HCT116 (cell line): ENCODE data around the gene PNLIPRP3. TPM values are rescaled to one million over a fixed set of nuclear protein-coding genes. Genes with fewer than 3 reads are reported as not detected.

Source experiments
- ATAC-seq: fragments of 200-7000 bp; cut with Tn5 transposase; 2 replicates; pipeline ENCODE4 v1.9.1; 2020; ENCODE audit warnings: mild to moderate bottlenecking, moderate library complexity
- BruUV-seq: library from RNA; stranded (reverse); fragments of 400-500 nt; replicated peaks from 2 replicates; lab custom pipeline; 2021; lab: Mats Ljungman, UMichigan
- CTCF ChIA-PET: fragments of 300-600 bp; sonication (Branson Sonifier 250); formaldehyde crosslinking; loops from one replicate; lab custom pipeline; 2021; ENCODE audit warnings: antibody characterized with exemption; lab: Charles Lee
- POLR2A ChIA-PET: fragments of 300-600, 350-600 bp; sonication (Branson Sonifier 250); formaldehyde crosslinking; loops from one replicate; lab custom pipeline; 2021; ENCODE audit warnings: antibody characterized with exemption; lab: Charles Lee
- RAD21 ChIA-PET, 2 experiments: fragments of 300-600 bp; sonication (Branson Sonifier 250); formaldehyde crosslinking; loops; one replicate each; lab custom pipeline; 2023; ENCODE audit warnings: low total read pairs in 2 of 2; ENCODE audit not compliant: uncharacterized antibody in 2 of 2, unreplicated experiment in 2 of 2, low non-redundant PET in 1 of 2; lab: Charles Lee
- DNase-seq: peaks from one replicate; pipeline ENCODE4 v3.0.0-alpha.2; 2010; ENCODE audit warnings: low read depth, low spot score
- H2AFZ ChIP-seq: fragments of 200-600 bp; shearing (Covaris generic), sonication (generic); 2 replicates; pipeline ENCODE4 v1.6.1; 2017; ENCODE audit warnings: low read depth, mixed run types, mixed read lengths, antibody characterized with exemption, low read length; ENCODE audit not compliant: poor library complexity, severe bottlenecking
- H3K27ac ChIP-seq: 2 replicates; pipeline ENCODE4 v1.5.1; 2012; ENCODE audit warnings: low read depth, low read length
- H3K27me3 ChIP-seq: fragments of 200-600 bp; sonication (generic); 2 replicates; pipeline ENCODE4 v1.6.1; 2016; ENCODE audit warnings: mixed run types, low read length, mixed read lengths; ENCODE audit not compliant: insufficient read depth
- H3K36me3 ChIP-seq, 2 experiments: fragments of 200-500 bp in 1 of 2; fragments of 200-600 bp in 1 of 2; sonication (Bioruptor generic) in 1 of 2; sonication (generic) in 1 of 2; 2 replicates each; pipeline versions ENCODE4 v1.5.1 to v1.6.1; 2014 to 2016; ENCODE audit warnings: low read length in 2 of 2, inconsistent platforms in 1 of 2, mixed read lengths in 1 of 2, mixed run types in 1 of 2; ENCODE audit not compliant: insufficient read depth in 2 of 2, control insufficient read depth in 1 of 2
- H3K4me1 ChIP-seq, 2 experiments: fragments of 200-600 bp in 1 of 2; sonication (generic) in 1 of 2; 2 replicates each; pipeline versions ENCODE4 v1.5.1 to v1.6.1; 2012 to 2017; ENCODE audit warnings: low read length in 2 of 2, inconsistent platforms in 1 of 2, mild to moderate bottlenecking in 1 of 2, mixed read lengths in 1 of 2, mixed run types in 1 of 2, moderate library complexity in 1 of 2; ENCODE audit not compliant: insufficient read depth in 2 of 2, control insufficient read depth in 1 of 2
- H3K4me2 ChIP-seq: fragments of 200-600 bp; sonication (generic); 2 replicates; pipeline ENCODE4 v1.6.1; 2017; ENCODE audit warnings: mixed run types, low read length, mixed read lengths
- H3K4me3 ChIP-seq, 2 experiments: fragments of 200-600 bp in 1 of 2; sonication (generic) in 1 of 2; replicated peaks in 1 of 2; 2 replicates each; pipeline ENCODE4 v1.5.1; 2011 to 2016; ENCODE audit warnings: low read length in 2 of 2, control low read depth in 1 of 2, low read depth in 1 of 2, mild to moderate bottlenecking in 1 of 2, mixed read lengths in 1 of 2, mixed run types in 1 of 2
- H3K79me2 ChIP-seq: fragments of 200-600 bp; sonication (generic); 2 replicates; pipeline ENCODE4 v1.6.1; 2017; ENCODE audit warnings: mild to moderate bottlenecking, mixed run types, low read length, moderate library complexity, mixed read lengths; ENCODE audit not compliant: insufficient read depth
- H3K9ac ChIP-seq: fragments of 200-600 bp; sonication (generic); 2 replicates; pipeline ENCODE4 v1.6.1; 2016; ENCODE audit warnings: low read length, mixed read lengths
- H3K9me2 ChIP-seq: fragments of 200-600 bp; sonication (generic), shearing (Covaris generic); 2 replicates; pipeline ENCODE4 v1.6.1; 2017; ENCODE audit warnings: mixed run types, mild to moderate bottlenecking, moderate library complexity; ENCODE audit not compliant: insufficient read depth
- H3K9me3 ChIP-seq, 2 experiments: fragments of 200-500 bp in 1 of 2; fragments of 200-600 bp in 1 of 2; sonication (Bioruptor generic) in 1 of 2; sonication (generic) in 1 of 2; 2 replicates each; pipeline ENCODE4 v1.6.1; 2014 to 2017; ENCODE audit warnings: low read length in 2 of 2, mixed read lengths in 2 of 2, inconsistent platforms in 1 of 2, low read depth in 1 of 2, mild to moderate bottlenecking in 1 of 2, mixed run types in 1 of 2, moderate library complexity in 1 of 2; ENCODE audit not compliant: control insufficient read depth in 1 of 2, insufficient read depth in 1 of 2
- H4K20me1 ChIP-seq: fragments of 200-600 bp; sonication (generic), shearing (Covaris generic); 2 replicates; pipeline ENCODE4 v1.6.1; 2017; ENCODE audit warnings: mixed run types, mild to moderate bottlenecking, moderate library complexity; ENCODE audit not compliant: insufficient read depth
- CBX3 ChIP-seq: IDR thresholded peaks from 2 replicates; pipeline ENCODE4 v1.6.1; 2012; ENCODE audit warnings: low read depth
- CEBPB ChIP-seq: IDR thresholded peaks from 2 replicates; pipeline ENCODE4 v1.6.1; 2012; ENCODE audit warnings: low read depth
- EGR1 ChIP-seq: IDR thresholded peaks from 2 replicates; pipeline ENCODE4 v1.6.1; 2012; ENCODE audit warnings: low read depth
- EZH2 ChIP-seq: fragments of 200-600 bp; sonication (generic); IDR thresholded peaks from 2 replicates; pipeline ENCODE4 v1.6.1; 2017; ENCODE audit warnings: antibody characterized with exemption, mixed run types
- EZH2phosphoT487 ChIP-seq: fragments of 200-600 bp; IDR thresholded peaks from 2 replicates; pipeline ENCODE4 v1.6.1; 2018; ENCODE audit warnings: antibody characterized with exemption, borderline replicate concordance
- FOSL1 ChIP-seq: IDR thresholded peaks from 2 replicates; pipeline ENCODE4 v1.6.1; 2012; ENCODE audit warnings: low read depth
- POLR2AphosphoS5 ChIP-seq: IDR thresholded peaks from 2 replicates; pipeline ENCODE4 v1.6.1; 2011; ENCODE audit warnings: mild to moderate bottlenecking, low read depth, low read length, moderate library complexity
- RAD21 ChIP-seq: IDR thresholded peaks from 2 replicates; pipeline ENCODE4 v1.6.1; 2012; ENCODE audit warnings: low read depth, mild to moderate bottlenecking
- SIN3A ChIP-seq: IDR thresholded peaks from 2 replicates; pipeline ENCODE4 v1.6.1; 2012; ENCODE audit warnings: low read depth
- SP1 ChIP-seq: IDR thresholded peaks from 2 replicates; pipeline ENCODE4 v1.6.1; 2012; ENCODE audit warnings: low read depth
- SRF ChIP-seq: IDR thresholded peaks from 2 replicates; pipeline ENCODE4 v1.6.1; 2012; ENCODE audit warnings: low read depth
- YY1 ChIP-seq: IDR thresholded peaks from 2 replicates; pipeline ENCODE4 v1.6.1; 2011; ENCODE audit warnings: low read length, low read depth, moderate library complexity, mild to moderate bottlenecking; ENCODE audit not compliant: insufficient replicate concordance; ENCODE audit errors: extremely low read depth
- ZFX ChIP-seq: fragments of 450-650 bp; IDR thresholded peaks from 2 replicates; pipeline ENCODE4 v1.6.1; 2017
- intact Hi-C: fragments of 100-400 bp; cut with micrococcal nuclease; formaldehyde crosslinking; loops from 2 replicates; pipeline ENCODE4 v1.10.0; 2022
- total RNA-seq: library from RNA; stranded (reverse); gene quantifications from one replicate; pipeline ENCODE4 v1.2.1, GENCODE V29; 2021; ENCODE audit not compliant: unreplicated experiment
- TF ChIP-seq, protein P1 (sequence below): IDR thresholded peaks from 2 replicates; pipeline ENCODE4 v1.6.1; 2012
- TF ChIP-seq, protein P2 (sequence below), 3 experiments: fragments of 200-600 bp in 1 of 3; sonication (generic) in 1 of 3; IDR thresholded peaks in 2 of 3; conservative IDR thresholded peaks in 1 of 3; 2 replicates each; pipeline ENCODE4 v1.5.1; 2012 to 2017; ENCODE audit warnings: low read depth in 2 of 3, low read length in 2 of 3, antibody characterized with exemption in 1 of 3, borderline replicate concordance in 1 of 3, control low read depth in 1 of 3, mild to moderate bottlenecking in 1 of 3, mixed read lengths in 1 of 3, mixed run types in 1 of 3, moderate library complexity in 1 of 3; ENCODE audit not compliant: insufficient read depth in 1 of 3

The PNLIPRP3 gene
- total RNA-seq, 1 experiment from 2014 or later: not detected

DNA sequence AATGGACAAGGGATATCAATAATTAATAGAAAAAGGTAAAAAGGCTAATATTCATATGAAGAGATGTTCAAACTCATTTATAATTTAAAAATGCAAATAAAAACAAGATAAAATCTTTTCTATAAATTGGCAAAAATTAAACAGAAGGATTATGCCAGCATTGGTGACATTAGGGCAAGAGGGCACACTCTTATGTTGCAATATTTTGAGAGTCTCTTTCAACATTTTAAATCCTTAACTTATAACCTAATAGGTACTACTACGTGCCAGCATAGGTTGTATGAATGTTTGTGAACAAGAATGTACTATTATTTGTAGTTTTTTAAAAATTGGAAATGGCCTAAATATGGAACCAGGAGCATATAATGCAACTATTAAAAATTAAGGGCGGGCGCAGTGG is 24.8 kb upstream of the PNLIPRP3 start:
- Histone ChIP-seq H2AFZ (no peak overlapping the region), H3K4me2 (no peak overlapping the region), H3K4me1 (no peaks in the 10 kb centered on the region), H3K27me3 (peaks cover 57% of the 10 kb centered on the region), H3K4me3 (no peak overlapping the region), H3K9me2 (no peaks in the 10 kb centered on the region), H3K27ac (no peak overlapping the region), H3K36me3 (no peaks in the 10 kb centered on the region), H4K20me1 (no peaks in the 10 kb centered on the region), H3K79me2 (no peaks in the 10 kb centered on the region), H3K9ac (no peak overlapping the region), H3K9me3 (no peaks in the 10 kb centered on the region)
- DNase-seq (no peak), ATAC-seq (no peak)
- BruUV-seq: no TSS peak
- ChIA-PET RAD21 (no interaction called here), CTCF (no interaction called here), POLR2A (interaction anchor here (0.6 kb wide), 1 partner anchor 1976 kb away, joined by 3 read pairs; no protein-coding TSS in a partner anchor)
- intact Hi-C loops: no loop called here
- TF ChIP-seq CEBPB (no peak), SIN3A (no peak), YY1 (no peak), SP1 (no peak), POLR2AphosphoS5 (no peak), SRF (no peak), ZFX (no peak), EZH2 (no peak), CBX3 (no peak), EZH2phosphoT487 (no peak), FOSL1 (no peak), EGR1 (no peak), RAD21 (no peak)
- TF ChIP-seq, protein P1, sequence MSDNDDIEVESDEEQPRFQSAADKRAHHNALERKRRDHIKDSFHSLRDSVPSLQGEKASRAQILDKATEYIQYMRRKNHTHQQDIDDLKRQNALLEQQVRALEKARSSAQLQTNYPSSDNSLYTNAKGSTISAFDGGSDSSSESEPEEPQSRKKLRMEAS: no peak
- TF ChIP-seq, protein P2, sequence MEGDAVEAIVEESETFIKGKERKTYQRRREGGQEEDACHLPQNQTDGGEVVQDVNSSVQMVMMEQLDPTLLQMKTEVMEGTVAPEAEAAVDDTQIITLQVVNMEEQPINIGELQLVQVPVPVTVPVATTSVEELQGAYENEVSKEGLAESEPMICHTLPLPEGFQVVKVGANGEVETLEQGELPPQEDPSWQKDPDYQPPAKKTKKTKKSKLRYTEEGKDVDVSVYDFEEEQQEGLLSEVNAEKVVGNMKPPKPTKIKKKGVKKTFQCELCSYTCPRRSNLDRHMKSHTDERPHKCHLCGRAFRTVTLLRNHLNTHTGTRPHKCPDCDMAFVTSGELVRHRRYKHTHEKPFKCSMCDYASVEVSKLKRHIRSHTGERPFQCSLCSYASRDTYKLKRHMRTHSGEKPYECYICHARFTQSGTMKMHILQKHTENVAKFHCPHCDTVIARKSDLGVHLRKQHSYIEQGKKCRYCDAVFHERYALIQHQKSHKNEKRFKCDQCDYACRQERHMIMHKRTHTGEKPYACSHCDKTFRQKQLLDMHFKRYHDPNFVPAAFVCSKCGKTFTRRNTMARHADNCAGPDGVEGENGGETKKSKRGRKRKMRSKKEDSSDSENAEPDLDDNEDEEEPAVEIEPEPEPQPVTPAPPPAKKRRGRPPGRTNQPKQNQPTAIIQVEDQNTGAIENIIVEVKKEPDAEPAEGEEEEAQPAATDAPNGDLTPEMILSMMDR (IDR thresholded peaks at IDR 0.05 in 2 of 3, conservative IDR thresholded peaks at IDR 0.05 in 1 of 3; ENCODE audit: borderline replicate concordance in 1 of 3, insufficient read depth in 1 of 3, low read depth in 2 of 3, low read length in 2 of 3): no peak
